Endothelial cell of umbilical vein (primary cell): ENCODE measurements around the gene CEP350. TPM values are rescaled to one million over a fixed set of nuclear protein-coding genes. Genes with fewer than 3 reads are reported as not detected.

Experiments
- BruUV-seq: library from RNA; stranded (reverse); fragments of 400-500 nt; replicated peaks from 2 replicates; lab custom pipeline; 2021; lab: Mats Ljungman, UMichigan
- CTCF ChIA-PET: fragments of 300-600, 350-600 bp; sonication (Branson Sonifier 250); formaldehyde crosslinking; loops from one replicate; lab custom pipeline; 2021; ENCODE audit warnings: antibody characterized with exemption, inconsistent platforms; lab: Charles Lee
- POLR2A ChIA-PET: fragments of 300-600, 350-600 bp; sonication (Branson Sonifier 250); formaldehyde crosslinking; loops from one replicate; lab custom pipeline; 2021; ENCODE audit warnings: antibody characterized with exemption, inconsistent platforms; lab: Charles Lee
- DNase-seq: peaks from one replicate; pipeline ENCODE4 v3.0.0-alpha.2; 2011; ENCODE audit warnings: low read depth, low spot score
- FAIRE-seq: peaks from 2 replicates; lab custom pipeline; 2011; peaks lifted over from hg19 to GRCh38; lab: Jason Lieb, UNC
- H2AFZ ChIP-seq: 2 replicates; pipeline ENCODE4 v1.6.0; 2012; ENCODE audit warnings: low read depth, low read length, control low read depth, inconsistent platforms
- H3K27ac ChIP-seq: 2 replicates; pipeline ENCODE4 v1.5.1; 2011; ENCODE audit warnings: low read depth, mild to moderate bottlenecking, control low read depth, low read length, moderate library complexity; ENCODE audit not compliant: insufficient read depth
- H3K27me3 ChIP-seq, 2 experiments: 2 replicates each; pipeline versions ENCODE4 v1.6.0 to v1.6.1; 2011; ENCODE audit warnings: low read length in 2 of 2, mixed read lengths in 1 of 2; ENCODE audit not compliant: control insufficient read depth in 2 of 2, insufficient read depth in 2 of 2
- H3K36me3 ChIP-seq, 2 experiments: 2 replicates in 1 of 2; 3 replicates in 1 of 2; pipeline ENCODE4 v1.5.1; 2011; ENCODE audit warnings: low read length in 2 of 2, mild to moderate bottlenecking in 1 of 2, moderate library complexity in 1 of 2; ENCODE audit not compliant: control insufficient read depth in 2 of 2, insufficient read depth in 2 of 2; ENCODE audit errors: extremely low read depth in 1 of 2
- H3K4me1 ChIP-seq: 3 replicates; pipeline ENCODE4 v1.5.1; 2011; ENCODE audit warnings: mild to moderate bottlenecking, low read length; ENCODE audit not compliant: control insufficient read depth, insufficient read depth; ENCODE audit errors: extremely low read depth
- H3K4me2 ChIP-seq: 2 replicates; pipeline ENCODE4 v1.6.1; 2011; ENCODE audit warnings: low read length, control low read depth, mixed read lengths; ENCODE audit not compliant: insufficient read depth
- H3K4me3 ChIP-seq, 3 experiments: fragments of 200-600 bp in 1 of 3; sonication (generic), shearing (Covaris generic) in 1 of 3; replicated peaks in 1 of 3; 2 replicates each; pipeline ENCODE4 v1.5.1; 2011 to 2016; ENCODE audit warnings: control low read depth in 3 of 3, low read length in 3 of 3, mild to moderate bottlenecking in 2 of 3, inconsistent platforms in 1 of 3, low read depth in 1 of 3, moderate library complexity in 1 of 3; ENCODE audit not compliant: insufficient read depth in 1 of 3
- H3K79me2 ChIP-seq: 2 replicates; pipeline ENCODE4 v1.6.0; 2012; ENCODE audit warnings: low read length, inconsistent platforms; ENCODE audit not compliant: control insufficient read depth, insufficient read depth
- H3K9ac ChIP-seq: replicated peaks from 2 replicates; pipeline ENCODE3; 2011; ENCODE audit warnings: low read length, control low read depth; ENCODE audit not compliant: insufficient read depth; ENCODE audit errors: extremely low read depth
- H3K9me1 ChIP-seq: replicated peaks from 3 replicates; pipeline ENCODE4 v1.6.0; 2011; ENCODE audit warnings: mild to moderate bottlenecking, low read length; ENCODE audit not compliant: control insufficient read depth, insufficient read depth; ENCODE audit errors: extremely low read depth
- H3K9me3 ChIP-seq: replicated peaks from 2 replicates; pipeline ENCODE4 v1.5.1; 2012; ENCODE audit warnings: low read length, inconsistent platforms; ENCODE audit not compliant: control insufficient read depth, insufficient read depth
- H4K20me1 ChIP-seq: replicated peaks from 2 replicates; pipeline ENCODE3; 2011; ENCODE audit warnings: mild to moderate bottlenecking, low read length; ENCODE audit not compliant: control insufficient read depth, insufficient read depth; ENCODE audit errors: extremely low read depth
- EZH2 ChIP-seq: IDR thresholded peaks from 2 replicates; pipeline ENCODE4 v1.6.1; 2012; ENCODE audit warnings: borderline replicate concordance, low read depth, mild to moderate bottlenecking, moderate library complexity, low read length, inconsistent platforms; ENCODE audit not compliant: severe bottlenecking
- FOS ChIP-seq: IDR thresholded peaks from 2 replicates; pipeline ENCODE4 v1.6.1; 2011; ENCODE audit warnings: mild to moderate bottlenecking, low read length, moderate library complexity, borderline replicate concordance; ENCODE audit not compliant: insufficient read depth
- GATA2 ChIP-seq: IDR thresholded peaks from 2 replicates; pipeline ENCODE4 v1.7.0; 2011; ENCODE audit warnings: low read depth, mild to moderate bottlenecking, moderate library complexity, mixed read lengths, low read length; ENCODE audit not compliant: insufficient read length, insufficient read depth
- JUN ChIP-seq: IDR thresholded peaks from 2 replicates; pipeline ENCODE4 v1.6.1; 2011; ENCODE audit warnings: borderline replicate concordance, low read depth; ENCODE audit not compliant: insufficient read length, insufficient read depth
- MAX ChIP-seq: IDR thresholded peaks from 2 replicates; pipeline ENCODE4 v1.6.1; 2011; ENCODE audit not compliant: insufficient read depth, insufficient read length
- MYC ChIP-seq: IDR thresholded peaks from one replicate; pipeline ENCODE4 v1.6.1; 2011; ENCODE audit warnings: mild to moderate bottlenecking, low read depth, low read length
- POLR2A ChIP-seq: IDR thresholded peaks from 2 replicates; pipeline ENCODE4 v1.6.1; 2012; ENCODE audit warnings: low read depth, mild to moderate bottlenecking, control low read depth, low read length
- POLR2AphosphoS5 ChIP-seq: IDR thresholded peaks from 2 replicates; pipeline ENCODE4 v1.6.1; 2012; ENCODE audit warnings: low read depth, mild to moderate bottlenecking, control low read depth, low read length, moderate library complexity; ENCODE audit not compliant: insufficient read depth
- dilution Hi-C: fragments of 300-500 bp; cut with MboI; formaldehyde crosslinking; loops from one replicate; pipeline ENCODE4 v1.15.0; 2019; ENCODE audit warnings: low sequenced_read_pairs; ENCODE audit not compliant: extremely low pct_ligation_motif_present
- intact Hi-C: fragments of 100-400 bp; cut with micrococcal nuclease; formaldehyde crosslinking; loops from one replicate; pipeline ENCODE4 v1.10.0; 2022
- polyA plus RNA-seq, 4 experiments: library from polyadenylated mRNA; depleted of rRNA in 3 of 4; stranded (reverse) in 3 of 4; unstranded in 1 of 4; fragments of >200 nt; gene quantifications; 2 replicates each; pipeline versions ENCODE4 v1.2.1 to v1.2.3, GENCODE V29; 2011 to 2012; ENCODE audit warnings: missing spikeins in 1 of 4
- total RNA-seq: library from RNA; stranded (reverse); gene quantifications from 2 replicates; pipeline ENCODE4 v1.2.3, GENCODE V29; 2021
- TF ChIP-seq, protein P1 (sequence below), 2 donors: IDR thresholded peaks; 1 replicate in 1 of 2; 2 replicates in 1 of 2; pipeline ENCODE4 v1.5.1; 2011; ENCODE audit warnings: low read length in 2 of 2, mild to moderate bottlenecking in 2 of 2, moderate library complexity in 2 of 2, control low read depth in 1 of 2, inconsistent platforms in 1 of 2, low read depth in 1 of 2; ENCODE audit not compliant: insufficient read depth in 1 of 2; ENCODE audit errors: extremely low read depth in 1 of 2

CEP350 gene
- total and polyA plus RNA-seq, 2 donors (not counting 3 experiments of a cell fraction or from before 2014, with no cell fraction given) = 4.8 to 30.1 TPM

DNA sequence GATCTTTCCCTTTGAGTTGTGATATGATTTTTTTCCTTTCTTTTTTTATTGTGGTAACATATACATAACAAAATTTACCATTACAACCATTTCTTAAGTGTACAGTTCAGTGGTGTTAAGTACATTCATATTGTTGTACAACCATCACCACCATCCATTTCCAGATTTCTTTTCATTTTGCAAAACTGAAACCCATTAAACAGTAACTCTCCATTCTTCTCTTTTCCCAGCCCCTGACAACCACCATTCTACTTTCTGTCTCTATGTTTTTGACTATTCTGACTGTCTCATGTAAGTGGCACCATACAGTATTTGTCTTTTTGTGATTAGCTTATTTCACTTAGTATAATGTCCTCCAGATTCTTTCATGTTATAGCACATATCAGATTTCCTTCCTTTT is 30.3 kb downstream of the CEP350 start:
- CTCF ChIA-PET = no interaction called here
- no peaks in the 10 kb centered on the region for H3K27me3 ChIP-seq
- DNase-seq (no peak), FAIRE-seq (no peak)
- H3K79me2 ChIP-seq = peaks cover 19% of the 10 kb centered on the region
- no peak overlapping the region for H2AFZ ChIP-seq
- no peaks in the 10 kb centered on the region for H3K9me3 ChIP-seq
- TF ChIP-seq POLR2AphosphoS5 (no peak), FOS (no peak), POLR2A (no peak), EZH2 (no peak), MAX (no peak), MYC (no peak), GATA2 (no peak), JUN (no peak)
- TF ChIP-seq, protein P1, sequence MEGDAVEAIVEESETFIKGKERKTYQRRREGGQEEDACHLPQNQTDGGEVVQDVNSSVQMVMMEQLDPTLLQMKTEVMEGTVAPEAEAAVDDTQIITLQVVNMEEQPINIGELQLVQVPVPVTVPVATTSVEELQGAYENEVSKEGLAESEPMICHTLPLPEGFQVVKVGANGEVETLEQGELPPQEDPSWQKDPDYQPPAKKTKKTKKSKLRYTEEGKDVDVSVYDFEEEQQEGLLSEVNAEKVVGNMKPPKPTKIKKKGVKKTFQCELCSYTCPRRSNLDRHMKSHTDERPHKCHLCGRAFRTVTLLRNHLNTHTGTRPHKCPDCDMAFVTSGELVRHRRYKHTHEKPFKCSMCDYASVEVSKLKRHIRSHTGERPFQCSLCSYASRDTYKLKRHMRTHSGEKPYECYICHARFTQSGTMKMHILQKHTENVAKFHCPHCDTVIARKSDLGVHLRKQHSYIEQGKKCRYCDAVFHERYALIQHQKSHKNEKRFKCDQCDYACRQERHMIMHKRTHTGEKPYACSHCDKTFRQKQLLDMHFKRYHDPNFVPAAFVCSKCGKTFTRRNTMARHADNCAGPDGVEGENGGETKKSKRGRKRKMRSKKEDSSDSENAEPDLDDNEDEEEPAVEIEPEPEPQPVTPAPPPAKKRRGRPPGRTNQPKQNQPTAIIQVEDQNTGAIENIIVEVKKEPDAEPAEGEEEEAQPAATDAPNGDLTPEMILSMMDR (IDR thresholded peaks at IDR 0.05; ENCODE audit: extremely low read depth in 1 of 2, insufficient read depth in 1 of 2, low read depth in 1 of 2, low read length in 2 of 2) = no peak
- H3K27ac ChIP-seq = no peak overlapping the region
- H4K20me1 ChIP-seq = peaks cover 3% of the 10 kb centered on the region
- H3K9ac ChIP-seq = no peak overlapping the region
- POLR2A ChIA-PET = no interaction called here
- no peak overlapping the region for H3K4me2 ChIP-seq
- BruUV-seq = no TSS peak
- intact Hi-C loops (no loop called here), dilution Hi-C loops (no loop called here)
- H3K4me3 ChIP-seq = no peak overlapping the region
- no peaks in the 10 kb centered on the region for H3K4me1 ChIP-seq
- no peaks in the 10 kb centered on the region for H3K36me3 ChIP-seq
- no peaks in the 10 kb centered on the region for H3K9me1 ChIP-seq
